DLD1 (cell line): ENCODE measurements around the gene SPATA9.
"Not testable (repeated sequence)": the region's sequence is repeated elsewhere in the genome, so short reads cannot be mapped to it uniquely, and the experiment has no call there.

Source experiments
- in situ Hi-C: cut with HindIII; loops from 2 replicates; pipeline ENCODE4 v1.10.0; 2017; ENCODE audit warnings: low sequenced_read_pairs

The SPATA9 gene

DNA sequence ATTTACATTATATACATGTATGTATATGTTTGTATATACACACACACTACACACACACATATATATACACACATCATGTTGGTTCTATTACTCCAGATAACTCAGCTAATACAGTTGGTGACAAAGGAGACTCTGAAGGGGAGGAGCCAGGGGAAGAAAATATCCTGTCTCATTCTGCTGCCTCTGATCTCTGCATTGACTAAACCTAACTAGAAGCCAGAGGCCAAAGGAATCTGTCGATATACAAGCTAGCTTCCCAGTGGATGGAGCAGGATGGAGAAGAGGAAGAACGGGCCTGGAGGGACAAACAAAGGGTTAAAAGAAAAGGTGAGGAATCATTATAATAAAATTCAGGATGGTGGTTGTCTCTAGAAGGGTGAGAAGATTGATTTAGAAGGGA, 34.6 kb upstream of the SPATA9 start:
- in situ Hi-C loops, result no loop called here

DNA sequence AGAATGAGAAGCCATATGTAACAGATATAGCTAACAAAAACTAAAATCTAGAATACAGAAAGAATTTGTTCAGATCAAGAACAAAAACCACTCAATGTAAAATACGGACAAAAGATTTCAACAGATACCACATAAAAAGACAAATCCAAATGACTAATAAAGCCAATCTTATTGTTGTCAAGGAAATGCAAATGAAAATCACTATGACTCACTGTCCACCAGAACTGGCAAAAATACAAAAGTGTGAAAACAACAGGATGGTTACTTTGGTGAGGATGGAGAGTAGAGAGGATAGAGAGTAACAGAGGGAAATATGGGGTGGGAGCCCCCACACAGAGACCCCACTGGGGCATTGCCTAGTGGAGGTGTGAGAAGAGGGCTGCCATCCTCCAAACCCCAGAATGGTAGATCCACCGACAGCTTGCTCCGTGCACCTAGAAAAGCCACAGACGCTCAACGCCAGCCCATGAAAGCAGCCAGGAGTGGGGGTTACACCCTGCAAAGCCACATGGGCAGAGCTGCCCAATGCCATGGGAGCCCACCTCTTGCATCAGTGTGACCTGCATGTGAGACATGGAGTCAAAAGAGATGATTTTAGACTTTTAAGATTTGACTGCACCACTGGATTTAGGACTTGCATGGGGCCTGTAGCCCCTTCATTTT, 33.1 kb upstream of the SPATA9 start:
- in situ Hi-C loops, result no loop called here

DNA sequence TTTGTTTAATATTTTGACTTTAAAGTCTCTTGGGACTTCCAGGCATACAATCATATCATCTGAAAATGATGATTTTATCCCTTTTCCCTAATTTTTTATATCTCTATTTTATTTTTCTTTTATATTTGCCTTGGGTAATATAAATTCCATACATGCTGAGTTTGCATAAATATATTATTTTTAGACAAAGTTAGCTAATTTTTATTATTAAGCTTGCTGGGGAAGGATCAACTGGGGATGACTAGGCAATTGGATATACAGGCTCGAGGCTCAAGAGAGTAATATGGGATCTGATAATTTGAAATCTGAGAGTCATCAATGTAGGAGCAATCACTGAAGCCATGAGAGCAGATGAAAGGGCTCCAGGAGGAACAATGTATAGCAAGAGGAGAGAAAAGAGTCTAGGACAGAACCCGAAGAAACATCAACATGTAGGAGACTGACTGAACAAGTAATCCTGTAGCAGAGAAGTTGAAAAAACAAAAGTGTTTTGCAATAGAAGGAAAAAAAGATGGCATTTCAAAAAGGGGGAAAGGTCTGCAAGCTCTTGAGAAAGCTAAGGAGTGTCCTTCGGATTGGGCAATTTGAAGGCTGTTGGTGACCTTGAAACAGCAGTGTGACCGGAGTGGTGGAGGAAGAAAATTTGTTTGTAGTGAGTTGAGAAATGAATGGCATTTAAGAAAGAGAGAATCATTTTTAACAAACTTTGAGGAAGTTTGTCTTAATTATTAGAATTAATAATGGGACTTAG, 31.3 kb upstream of the SPATA9 start:
- in situ Hi-C loops, result no loop called here

DNA sequence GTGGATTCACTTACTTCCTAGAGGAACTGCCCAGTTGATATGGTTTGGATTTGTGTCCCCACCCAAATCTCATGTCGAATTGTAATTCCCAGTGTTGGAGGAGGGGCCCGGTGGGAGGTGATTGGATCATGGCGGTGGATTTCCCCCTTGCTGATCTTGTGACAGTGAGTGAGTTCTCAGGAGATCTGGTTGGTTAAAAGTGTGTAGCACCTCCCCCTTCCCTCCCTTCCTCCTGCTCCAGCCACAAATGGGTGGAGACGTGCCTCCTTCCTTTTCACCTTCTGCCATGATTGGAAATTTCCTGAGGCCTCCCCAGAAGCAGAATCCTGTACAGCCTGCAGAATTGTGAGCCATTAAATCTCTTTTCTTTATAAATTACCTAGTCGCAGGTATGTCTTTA, 30.5 kb upstream of the SPATA9 start:
- in situ Hi-C loops, result not testable (repeated sequence)

DNA sequence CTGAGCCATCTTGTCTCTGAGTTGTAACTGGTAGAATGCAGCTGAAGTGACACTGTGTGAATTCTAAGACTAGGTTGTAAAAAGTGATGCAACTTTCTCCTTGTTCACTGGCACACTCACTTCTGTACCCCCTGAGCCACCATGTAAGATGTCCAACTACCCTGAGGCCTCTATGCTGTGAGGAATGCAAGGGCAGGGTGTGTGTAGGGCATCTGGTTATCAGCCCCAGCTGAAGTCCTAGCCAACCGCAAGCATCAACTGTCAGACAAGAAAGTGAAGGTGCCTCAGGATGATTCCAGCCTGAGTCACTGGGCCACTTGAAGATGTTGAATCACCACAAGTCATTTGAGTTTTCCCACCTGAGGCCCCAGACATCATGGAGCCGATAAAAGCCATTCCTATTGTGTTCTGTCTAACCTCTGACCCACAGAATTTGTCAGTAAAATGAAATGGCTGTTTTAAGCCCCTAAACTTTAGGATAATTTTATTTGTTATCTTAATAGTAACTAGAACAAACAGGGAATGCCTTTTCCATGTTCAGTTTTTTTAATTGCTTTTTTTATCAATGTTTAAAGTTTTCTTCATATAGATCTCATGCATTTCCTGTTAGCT, 29.7 kb upstream of the SPATA9 start:
- in situ Hi-C loops, result no loop called here

DNA sequence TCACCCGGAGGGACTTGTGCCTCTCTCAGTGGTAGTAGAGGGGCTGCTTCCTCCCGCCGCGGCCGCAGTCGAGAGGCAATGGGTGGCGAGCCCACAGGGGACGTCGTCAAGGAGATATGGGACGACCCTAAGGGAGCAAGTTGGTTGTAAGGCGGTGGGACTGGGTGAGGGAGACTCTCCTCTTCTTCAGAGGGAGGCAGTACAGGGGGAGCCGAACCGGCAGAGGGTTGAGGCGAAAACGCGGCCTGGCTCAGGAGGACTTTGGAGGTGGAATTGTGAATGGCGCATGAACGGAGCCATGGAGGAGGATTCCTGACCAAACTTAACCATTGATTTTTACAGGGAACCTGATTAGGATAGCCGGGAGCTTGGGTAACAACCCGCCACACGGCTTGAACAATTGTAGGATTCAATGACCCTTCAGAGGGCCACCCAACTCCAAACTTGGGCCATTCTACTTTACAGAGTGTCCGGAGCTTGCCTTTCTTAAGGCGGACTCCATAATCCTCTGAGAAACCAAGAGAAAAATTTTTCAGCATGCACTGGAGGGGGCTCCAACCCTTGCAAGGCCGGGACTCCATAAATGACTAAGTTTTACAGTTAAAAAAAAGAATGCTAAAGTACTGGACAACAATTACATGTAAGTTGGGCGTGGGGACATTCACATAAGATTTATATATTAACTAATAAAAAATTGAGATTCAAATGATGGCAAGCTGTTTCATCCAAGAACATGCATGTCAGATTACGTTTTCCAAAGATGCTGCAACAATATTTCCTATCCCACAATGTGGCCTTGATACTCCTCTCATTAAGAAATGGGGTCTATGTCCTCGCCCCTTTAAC, 28.9 kb upstream of the SPATA9 start:
- in situ Hi-C loops, result no loop called here

DNA sequence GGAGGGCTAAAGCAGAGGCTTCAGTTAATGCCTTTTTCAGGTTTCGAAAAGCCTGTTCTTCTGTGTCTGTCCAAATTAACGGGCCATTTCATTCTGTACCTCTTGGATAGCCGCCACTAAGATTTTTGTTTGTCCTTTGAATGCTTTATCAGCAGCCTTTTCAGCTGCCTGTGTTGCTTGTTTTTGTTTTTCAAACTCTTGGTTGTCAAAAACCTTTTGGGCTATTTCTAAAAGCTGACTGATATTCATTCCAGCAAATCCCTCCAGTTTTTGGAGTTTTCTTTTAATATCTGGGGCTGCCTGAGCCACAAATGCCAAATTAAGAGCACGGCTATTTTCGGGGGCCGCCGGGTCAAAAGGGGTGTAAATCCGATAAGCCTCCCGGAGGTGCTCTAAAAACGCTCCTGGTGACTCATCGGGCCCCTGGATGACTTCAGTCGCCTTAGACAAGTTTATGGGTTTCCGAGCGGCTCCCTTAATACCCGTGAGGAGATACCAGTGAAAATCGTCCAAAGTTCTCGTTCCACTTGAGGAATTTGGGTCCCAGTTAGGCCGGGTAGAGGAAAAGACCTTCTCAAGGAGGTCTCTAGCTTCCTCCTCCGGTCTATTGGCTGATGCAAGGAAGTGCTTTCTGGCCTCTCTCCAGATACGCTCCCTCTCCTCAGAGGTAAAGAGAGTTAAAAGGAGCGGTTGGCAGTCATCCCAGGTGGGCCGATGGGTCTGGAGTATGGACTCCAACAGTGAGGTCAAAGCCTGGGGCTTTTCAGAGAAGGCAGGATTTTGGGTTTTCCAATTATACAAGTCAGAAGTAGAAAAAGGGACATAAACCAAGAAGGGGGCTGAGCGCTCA, 28.1 kb upstream of the SPATA9 start:
- in situ Hi-C loops, result not testable (repeated sequence)

DNA sequence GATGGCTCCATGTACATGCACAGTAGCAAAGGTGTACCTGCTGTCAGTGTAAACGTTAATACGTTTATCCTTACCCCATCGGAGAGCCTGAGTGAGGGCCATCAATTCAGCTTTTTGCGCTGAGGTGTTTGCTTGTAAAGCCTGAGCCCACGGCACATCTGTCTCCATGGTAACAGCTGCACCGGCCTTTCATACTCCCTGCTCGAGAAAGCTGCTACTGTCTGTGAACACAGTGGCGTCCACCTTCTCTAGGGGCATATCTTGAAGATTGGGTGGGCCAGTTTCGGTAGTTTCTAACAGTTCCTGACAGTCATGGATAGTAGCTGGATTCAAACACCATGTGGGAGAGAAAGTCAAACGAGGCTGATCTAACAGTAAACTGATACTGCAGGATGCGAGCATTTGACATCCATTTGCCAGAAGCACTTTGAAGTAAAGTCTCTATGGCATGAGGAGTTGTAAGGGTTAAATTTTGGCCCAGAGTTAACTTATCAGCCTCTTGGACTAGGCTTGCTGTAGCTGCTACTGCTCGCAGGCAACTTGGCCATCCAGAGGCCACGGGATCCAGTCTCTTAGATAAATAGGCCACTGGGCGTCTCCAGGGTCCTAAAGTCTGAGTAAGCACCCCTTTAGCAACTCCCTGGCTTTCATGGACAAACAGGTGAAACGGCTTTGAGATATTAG, 27.3 kb upstream of the SPATA9 start:
- in situ Hi-C loops, result no loop called here

DNA sequence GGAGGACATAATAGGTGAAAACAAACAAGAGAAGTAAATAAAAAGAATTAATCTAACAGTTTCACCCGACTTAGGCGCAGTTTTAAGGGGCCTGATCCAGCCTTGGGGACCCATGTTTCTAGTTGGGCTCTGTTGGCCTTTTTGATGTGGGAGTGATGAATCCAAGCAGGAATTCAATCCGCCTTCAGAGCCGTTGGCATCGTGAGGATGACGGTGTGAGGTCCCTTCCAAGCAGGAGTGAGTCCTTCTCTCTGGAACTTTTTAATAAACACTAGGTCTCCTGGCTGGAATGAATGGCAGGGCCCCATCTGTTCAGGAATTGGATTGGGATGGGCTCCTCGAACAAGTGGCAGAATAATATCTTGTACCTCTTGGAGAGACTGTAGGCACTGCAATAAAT, 26.1 kb upstream of the SPATA9 start:
- in situ Hi-C loops, result no loop called here

DNA sequence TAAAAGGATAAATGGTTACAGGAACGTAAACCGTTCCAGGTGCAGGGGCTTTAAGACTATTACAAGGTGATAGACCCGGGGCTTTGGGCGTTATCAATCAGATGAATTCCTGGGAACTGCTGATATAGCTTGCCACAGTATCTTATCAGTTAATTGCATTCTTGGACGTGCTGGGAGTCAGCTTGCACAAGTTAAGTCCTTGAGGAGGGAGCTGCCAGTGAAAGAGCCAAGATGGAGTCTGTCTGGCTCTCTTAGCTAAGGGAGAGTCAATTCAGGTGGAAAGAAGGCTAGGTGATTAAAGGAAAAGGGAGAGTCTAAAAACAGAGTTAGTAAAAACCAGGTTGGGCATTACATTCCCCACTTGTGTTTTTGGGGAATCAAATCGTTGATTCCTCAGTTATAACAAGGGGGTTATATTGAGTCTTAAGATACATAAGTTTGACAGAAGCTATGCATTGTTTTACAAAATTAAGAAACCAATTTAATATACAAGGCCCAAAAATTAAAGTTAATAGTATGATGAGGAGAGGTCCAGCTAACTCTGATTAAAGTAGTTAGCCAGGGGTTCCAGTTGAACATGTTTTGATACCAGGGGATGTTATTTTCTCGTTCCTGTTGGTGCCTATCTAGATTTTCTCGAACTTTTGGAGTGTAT, 24.9 kb upstream of the SPATA9 start:
- in situ Hi-C loops, result not testable (repeated sequence)

DNA sequence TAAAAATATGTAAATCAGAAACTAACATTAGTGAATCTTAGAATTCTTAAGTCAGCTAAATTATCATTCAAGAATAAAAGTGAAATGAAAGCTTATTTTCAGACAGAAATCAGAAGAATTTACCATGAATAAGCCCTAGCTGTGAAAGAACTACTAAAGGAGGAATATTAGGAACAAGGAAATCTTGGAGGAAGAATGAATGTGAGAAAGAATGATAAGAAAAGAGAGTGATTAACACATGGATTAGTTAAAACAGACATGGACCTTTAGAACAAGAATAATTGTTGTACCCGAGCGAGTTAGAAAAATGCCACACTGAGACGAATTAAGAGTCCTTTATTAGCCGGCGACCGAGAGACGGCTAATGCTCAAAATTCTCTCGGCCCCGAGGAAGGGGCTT, 24.3 kb upstream of the SPATA9 start:
- in situ Hi-C loops, result no loop called here

DNA sequence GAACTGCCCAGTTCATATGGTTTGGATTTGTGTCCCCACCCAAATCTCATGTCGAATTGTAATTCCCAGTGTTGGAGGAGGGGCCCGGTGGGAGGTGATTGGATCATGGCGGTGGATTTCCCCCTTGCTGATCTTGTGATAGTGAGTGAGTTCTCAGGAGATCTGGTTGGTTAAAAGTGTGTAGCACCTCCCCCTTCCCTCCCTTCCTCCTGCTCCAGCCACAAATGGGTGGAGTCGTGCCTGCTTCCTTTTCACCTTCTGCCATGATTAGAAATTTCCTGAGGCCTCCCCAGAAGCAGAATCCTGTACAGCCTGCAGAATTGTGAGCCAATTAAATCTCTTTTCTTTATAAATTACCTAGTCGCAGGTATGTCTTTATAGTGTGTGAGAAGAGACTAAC, 23.4 kb upstream of the SPATA9 start:
- in situ Hi-C loops, result not testable (repeated sequence)

DNA sequence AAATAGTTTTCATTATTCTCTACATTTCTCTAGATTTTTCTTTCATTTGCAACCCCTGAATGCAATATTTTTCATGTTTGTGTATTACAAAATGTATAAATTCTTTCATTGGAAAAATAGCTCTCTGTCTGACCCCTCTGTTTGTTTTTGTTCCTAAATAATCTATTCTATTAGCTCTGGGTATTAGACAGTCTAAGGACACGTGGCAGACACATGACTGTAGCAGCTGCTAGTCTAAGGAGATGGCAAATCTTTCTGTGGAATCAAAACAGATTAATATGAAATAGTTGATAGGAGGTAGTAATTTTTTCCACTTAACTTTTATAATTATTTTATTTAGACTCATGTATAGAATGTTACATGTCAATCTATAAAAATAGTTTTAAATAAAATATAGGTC, 21.4 kb upstream of the SPATA9 start:
- in situ Hi-C loops, result no loop called here

DNA sequence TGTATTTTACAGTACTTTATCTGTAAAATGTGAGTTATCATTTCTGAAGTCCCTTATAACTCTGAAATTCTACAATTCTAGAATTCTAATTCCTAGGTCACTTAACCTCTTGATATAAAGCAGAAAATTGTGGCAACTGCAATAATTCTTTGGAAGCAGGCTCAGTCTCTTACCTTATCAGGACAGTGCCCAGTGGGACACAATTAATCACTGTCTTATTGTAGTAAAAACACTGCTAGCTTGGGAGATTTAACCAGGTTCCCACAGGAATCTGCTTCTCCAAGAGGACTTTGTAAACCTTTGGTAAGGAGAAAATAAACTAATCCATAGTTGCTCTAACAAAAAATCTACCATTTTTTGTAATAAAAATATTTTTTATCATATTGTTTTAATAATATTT, 18.3 kb upstream of the SPATA9 start:
- in situ Hi-C loops, result no loop called here

DNA sequence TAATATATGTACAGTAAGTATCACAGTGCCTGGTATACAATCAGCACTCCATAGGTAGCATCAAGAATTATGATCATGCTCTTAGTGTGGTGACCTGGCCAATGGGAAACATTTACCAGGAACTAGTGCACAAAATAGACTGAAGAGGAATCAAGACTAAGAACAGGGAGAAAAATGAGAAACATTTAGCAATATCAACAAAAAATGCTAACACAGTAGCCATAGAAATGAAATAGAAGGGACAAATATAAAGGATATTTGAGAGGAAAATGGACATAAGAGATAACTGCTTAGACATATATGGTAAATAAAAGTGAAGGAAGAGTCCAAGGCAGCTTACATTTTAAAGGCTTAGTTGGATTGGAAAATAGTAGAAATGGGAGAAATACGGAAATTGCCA, 16.5 kb upstream of the SPATA9 start:
- in situ Hi-C loops, result no loop called here

DNA sequence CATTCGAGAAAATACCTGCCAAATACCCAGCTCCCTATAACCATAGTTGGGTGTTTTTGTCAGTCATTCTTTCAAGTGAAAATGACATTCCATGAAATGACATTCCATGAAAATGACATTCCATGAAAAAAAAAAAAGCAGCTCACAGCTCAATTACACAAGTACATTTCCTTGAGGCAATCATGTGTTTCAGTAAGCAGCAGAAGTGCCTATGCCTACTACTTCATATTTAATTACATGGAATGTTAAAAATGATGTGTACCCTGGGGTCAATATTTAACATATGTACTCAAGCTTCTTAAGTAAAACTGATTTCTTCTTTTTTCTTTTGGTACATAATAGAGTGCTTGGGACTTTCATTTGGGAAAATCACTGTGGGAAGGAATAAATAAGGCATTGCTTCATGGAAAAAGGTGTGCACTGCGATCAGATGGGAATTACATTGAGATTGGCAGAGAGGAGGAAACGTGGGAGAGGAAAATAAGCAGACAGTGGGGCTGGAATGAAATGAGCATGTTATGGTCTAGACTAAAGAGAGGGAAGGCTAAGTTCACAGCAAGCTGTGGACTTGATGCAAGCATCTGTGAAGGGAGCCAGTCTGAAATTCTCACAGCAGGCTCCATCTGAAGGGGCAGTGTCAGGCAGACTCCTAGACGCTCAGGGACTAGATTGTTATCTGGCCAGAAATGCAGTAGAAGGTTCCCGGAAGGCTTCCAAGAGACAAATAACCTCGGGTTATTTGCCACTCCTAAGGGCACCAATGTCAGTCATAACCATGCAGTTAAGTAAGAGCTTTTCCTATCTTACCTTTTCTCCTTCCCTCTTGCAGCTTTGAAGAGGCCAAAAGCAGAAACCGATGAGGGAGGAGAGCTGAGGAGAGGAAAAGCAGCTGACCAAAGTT, 15.2 kb upstream of the SPATA9 start:
- in situ Hi-C loops, result no loop called here

DNA sequence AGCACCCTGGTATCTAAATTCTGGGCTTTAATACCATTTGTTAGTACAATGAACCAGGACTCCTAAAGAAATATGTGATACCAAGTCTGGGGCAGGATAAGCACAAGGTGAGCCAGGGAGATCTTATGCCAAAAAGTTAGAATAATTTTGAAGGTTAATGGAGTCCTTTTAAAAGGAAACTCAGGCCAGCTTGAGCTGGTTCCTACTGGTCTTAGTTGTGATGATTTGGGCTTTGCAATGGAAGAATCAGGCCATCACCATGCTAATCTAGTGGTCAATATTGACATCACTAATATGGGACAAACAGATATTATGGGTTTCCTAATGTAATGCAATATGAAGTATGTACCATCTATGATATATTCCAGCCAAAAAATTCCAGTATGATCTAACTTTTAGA, 7.5 kb upstream of the SPATA9 start:
- in situ Hi-C loops, result no loop called here

DNA sequence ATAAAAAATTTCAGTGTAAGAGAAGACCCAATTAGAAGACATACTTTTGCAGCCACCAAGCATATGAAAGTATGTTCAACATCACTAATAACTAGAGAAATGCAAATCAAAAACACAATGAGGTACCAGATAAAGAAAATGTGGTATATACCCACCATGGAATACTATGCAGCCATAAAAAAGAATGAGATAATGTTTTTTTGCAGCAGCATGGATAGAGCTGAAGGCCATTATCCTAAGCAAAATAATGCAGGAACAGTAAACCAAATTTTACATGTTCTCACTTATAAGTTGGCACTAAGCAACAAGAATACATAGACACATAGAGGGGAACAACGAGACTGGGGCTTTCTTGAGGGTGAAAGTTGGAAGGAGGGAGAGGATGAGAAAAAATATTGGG, 6.9 kb upstream of the SPATA9 start:
- in situ Hi-C loops, result no loop called here
